ENCODE measurements around the gene LGALS14.
"Not testable (repeated sequence)": the region's sequence is repeated elsewhere in the genome, so short reads cannot be mapped to it uniquely, and the experiment has no call there.

The LGALS14 gene, protein sequence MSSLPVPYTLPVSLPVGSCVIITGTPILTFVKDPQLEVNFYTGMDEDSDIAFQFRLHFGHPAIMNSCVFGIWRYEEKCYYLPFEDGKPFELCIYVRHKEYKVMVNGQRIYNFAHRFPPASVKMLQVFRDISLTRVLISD

DNA sequence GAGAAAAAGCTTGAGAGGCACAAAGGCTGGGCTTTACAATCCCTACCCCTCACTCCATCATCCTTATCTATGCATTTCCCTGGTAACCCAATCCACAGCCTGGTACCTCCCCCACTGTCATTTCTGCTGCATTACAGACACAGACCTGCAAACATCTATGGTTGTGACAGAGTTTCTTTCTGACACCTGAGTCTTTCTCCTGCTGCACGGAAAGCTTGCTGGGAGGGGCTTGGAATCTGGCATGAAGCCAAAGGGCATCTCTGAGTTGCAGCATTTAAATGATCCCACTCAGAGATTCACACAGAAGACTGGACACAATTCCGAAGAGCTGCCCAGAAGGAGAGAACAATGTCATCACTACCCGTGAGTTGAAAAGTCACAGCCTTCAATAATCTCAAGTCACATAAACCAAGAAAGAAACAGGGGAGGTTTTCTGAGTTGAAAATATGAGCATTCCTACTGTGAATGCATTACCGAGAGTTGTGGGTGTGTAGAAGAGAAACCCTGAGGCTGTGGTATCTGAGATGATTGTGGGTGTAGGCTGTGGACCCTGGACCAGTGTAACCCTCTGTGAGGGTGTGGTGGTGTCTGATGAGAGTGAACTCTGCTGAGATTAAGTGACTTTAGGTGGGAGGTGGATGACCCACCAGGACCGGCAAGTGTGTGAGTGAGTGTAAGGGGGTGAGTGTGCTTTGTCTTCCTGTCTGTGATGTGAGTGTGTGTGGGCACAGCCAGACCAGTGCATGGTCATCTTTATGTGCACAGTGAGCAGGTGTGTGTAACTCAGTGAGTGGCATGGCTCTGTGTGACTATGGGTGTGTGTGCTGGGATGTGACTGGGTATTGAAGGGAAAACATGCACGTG, at the start of gene LGALS14:
Gene LGALS14 (plus strand): TSS at position 301 of the 864 bp plus-strand sequence. CDS start 48 bp downstream, at position 349.
- no peak for DNase-seq

DNA sequence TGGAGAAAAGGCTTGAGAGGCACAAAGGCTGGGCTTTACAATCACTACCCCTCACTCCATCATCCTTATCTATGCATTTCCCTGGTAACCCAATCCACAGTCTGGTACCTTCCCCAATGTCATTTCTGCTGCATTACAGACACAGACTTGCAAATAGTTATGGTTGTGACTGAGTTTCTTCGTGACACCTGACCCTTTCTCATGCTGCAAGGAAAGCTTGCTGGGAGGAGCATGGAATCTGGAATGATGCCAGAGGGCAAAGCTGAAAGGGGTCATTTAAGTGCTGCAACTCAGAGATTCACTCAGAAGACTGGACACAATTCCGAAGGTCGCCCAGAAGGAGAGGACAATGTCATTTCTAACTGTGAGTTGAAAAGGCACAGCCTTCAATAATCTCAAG, 48.7 kb upstream of the LGALS14 start, which contains the start of gene LGALS16:
Gene LGALS16 (plus strand): TSS at position 301 of the 400 bp plus-strand sequence. CDS start 49 bp downstream, at position 350.
- no peak for DNase-seq

GRCh38 chr19:39659791-39660190, 44.5 kb upstream of the LGALS14 start:
- DNase-seq, result no peak

DNA sequence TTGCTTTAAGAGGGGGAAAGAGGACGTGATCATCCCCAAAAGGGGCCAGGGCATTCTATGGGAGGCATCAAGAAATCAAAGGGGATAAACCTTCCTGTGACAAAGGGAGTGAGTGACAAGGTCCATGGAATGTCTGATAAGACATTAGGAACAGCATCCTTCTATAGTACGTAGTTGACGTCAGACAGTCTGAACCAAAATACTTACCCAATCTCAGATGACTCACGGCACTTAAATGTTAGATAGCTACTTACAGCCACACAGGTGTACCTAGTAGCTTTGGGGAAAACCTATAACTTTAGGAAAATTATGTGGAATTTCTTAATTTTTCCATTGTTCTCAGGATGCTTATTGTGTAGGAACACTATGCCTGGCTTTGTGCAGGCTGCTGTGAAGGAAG, 43.6 kb upstream of the LGALS14 start:
- no peak for DNase-seq

GRCh38 chr19:39661565-39661964, 42.7 kb upstream of the LGALS14 start:
- no peak for DNase-seq

- not testable (repeated sequence) for DNase-seq
Measured at GRCh38 chr19:39669860-39670259, 34.4 kb upstream of the LGALS14 start.

DNA sequence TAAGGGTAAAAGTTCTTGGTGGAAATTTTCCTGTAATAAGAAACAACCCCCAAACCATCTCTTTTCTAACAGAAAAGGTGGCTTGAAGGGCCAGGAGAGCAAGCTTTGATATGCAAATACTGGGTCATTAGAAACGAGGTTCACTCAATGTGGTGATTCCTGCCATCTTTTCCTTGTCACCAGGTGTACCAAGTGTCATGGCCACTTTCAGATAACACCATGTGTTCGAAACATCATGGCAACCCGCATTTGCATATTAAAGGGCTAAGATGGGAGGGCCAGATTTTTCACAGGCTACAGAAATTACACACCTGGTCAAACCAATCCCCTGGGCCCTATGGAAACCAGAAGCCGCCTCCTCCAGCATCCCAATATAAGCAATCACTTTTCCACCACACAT, 33.3 kb upstream of the LGALS14 start:
- DNase-seq, result no peak

GRCh38 chr19:39671739-39672363, 32.4 kb upstream of the LGALS14 start:
- DNase-seq, result peak; percentile 75

GRCh38 chr19:39672473-39672872, 31.8 kb upstream of the LGALS14 start:
- DNase-seq, result no peak

DNA sequence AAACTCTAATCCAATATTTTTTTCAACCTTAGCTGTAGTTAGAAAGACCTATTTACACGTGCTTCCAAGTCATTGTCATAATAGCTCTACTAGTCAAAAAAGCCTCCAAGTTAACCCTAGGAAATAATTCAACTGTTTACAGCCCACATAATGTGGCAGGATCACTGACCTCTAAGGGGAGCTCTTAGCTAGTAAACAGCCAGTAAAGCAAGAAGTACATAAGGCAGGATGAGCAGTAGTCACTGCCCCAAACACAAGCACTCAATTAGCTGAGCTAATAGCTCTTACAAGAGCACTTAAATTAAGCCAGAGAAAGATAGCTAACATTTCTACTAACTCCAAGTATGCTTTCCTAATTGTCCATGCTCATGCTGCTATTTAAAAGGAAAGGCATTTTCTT, 30.4 kb upstream of the LGALS14 start:
- peak; percentile 5 for DNase-seq

DNA sequence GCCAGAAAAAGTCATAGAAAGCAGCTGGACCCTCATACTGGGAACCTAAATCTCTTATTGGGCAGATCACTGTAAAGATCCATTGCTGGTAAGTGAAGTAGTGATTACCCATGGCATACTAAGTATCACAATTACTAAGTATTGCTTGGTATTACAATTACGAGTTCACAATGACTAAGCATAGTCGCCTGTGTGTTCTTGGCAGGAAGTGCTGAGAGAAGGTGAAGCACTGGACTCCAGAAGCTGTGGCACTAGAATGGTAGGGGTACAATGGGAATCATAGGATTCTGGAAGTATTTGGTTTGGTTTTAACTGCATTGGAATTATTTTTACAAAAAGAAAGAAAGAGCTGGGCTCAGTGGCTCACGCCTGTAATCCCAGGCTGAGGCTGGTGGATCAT, 28.3 kb upstream of the LGALS14 start:
- DNase-seq, result no peak

DNA sequence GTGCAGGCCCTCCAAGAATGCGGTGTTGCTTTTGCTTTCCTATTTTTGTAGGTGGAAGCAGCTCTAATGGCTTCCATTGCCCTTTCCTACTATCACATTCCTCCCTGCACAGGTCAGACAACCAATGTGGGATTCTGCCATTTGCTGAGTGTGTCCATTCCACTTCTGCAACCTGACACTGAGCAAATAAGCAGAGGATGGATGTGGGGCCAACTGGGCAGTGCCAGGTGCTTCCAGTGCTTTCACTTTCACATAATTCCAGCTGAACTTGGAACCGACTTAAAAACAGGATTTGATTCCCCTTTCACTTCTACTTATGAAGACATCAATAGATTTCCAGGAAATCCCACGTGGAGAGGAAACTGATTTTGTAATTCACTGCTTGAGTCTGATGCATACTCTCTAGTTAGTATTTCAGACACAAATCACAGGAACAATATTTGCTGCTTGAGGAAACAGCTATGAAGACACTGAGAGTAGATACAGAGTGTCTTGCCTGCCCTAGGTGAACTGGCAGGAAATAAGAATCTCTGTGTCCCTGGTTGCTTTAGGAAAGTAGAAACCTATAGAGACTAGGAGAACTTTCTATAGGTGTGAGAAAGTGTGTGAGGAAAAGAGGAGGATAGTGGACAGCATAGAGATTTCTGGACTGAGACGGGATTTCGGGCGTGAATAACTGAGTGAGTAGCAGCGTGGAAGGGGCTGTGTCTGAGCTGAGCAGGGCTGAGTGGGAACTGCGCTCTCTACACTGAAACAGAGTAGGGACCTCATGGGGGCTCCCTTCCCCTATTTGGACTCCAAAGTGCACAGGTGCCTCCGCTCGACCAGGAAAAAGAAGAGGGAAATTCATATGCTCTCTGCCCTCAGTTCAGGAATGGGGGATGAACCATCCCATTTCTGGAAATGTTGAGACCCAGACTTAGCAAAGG, 26.1 kb upstream of the LGALS14 start:
- no peak for DNase-seq

DNA sequence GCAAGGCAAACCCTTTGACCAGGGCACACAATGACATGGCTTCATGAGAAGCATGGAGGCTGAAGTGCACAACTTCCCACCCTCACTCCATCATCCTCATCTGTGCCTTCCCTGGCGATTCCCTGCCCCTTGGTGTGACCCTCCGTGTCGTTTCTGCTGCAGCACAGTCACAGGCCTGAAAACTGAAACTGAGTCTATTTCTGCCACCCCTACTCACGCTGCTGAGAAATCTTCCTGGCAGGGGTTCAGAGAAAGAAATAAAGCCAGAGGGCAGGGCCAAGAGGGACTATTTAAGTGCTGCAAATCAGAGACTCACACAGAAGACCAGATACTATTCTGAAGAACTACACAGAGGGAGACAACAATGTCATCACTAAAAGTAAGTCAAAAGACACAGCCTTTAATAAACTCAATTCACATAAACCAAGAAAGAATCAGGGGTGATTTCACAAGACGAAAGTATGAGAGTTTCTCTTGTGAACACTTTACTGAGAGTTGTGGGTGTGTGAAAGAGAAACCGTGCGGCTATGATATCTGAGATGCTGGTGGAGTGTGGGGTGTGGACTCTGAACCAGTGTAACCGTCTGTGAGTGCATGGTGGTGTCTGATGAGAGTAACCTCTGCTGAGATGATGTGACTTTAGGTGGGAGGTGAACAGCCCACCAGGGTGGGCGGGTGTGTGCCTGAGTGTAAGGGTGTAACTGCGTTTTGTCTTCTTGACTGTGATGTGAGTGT, 25.1 kb upstream of the LGALS14 start:
- peak; percentile 13 for DNase-seq

- DNase-seq, result no peak
Measured at GRCh38 chr19:39679791-39680168, 24.5 kb upstream of the LGALS14 start.

- no peak for DNase-seq
Measured at GRCh38 chr19:39680593-39680992, 23.7 kb upstream of the LGALS14 start.

GRCh38 chr19:39681416-39681815, 22.9 kb upstream of the LGALS14 start:
- no peak for DNase-seq

GRCh38 chr19:39684267-39684666, 20.0 kb upstream of the LGALS14 start:
- DNase-seq, result no peak

DNA sequence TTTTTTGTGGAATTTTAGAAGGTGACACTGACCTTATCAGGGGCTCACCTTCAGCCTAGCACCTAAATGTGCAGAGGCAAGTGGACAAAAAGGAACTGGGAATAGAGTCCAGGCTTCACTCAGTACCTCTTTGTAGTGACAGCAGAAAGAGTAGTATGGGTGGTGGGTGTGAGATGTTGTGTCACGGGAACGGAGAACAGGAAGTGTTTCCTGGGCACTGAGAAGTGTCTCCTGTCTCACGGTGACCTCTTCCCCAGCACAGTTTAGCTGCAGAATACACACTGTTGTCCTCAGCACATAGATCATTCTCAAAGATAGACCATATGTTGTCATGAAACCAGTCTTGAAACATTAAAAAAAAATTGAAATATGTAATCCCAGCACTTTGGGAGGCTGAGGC, 17.5 kb upstream of the LGALS14 start:
- DNase-seq, result no peak

DNA sequence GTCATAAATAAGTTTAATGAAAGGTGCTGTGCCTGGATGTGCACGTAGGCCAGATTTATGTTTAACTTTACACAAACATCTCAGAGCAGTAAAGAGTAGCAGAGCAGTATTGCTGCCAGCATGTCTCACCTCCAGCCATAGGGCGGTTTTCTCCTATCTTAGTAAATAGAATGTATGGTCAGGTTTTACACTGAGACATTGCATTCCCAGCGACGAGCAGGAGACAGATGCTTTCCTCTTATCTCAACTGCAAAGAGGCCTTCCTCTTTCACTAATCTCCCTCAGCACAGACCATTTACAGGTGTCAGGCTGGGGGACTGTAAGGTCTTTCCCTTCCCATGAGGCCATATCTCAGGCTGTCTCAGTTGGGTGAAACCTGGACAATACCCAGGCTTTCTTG, 15.6 kb upstream of the LGALS14 start:
- not testable (repeated sequence) for DNase-seq

- no peak for DNase-seq
Measured at GRCh38 chr19:39692166-39692565, 12.1 kb upstream of the LGALS14 start.

DNA sequence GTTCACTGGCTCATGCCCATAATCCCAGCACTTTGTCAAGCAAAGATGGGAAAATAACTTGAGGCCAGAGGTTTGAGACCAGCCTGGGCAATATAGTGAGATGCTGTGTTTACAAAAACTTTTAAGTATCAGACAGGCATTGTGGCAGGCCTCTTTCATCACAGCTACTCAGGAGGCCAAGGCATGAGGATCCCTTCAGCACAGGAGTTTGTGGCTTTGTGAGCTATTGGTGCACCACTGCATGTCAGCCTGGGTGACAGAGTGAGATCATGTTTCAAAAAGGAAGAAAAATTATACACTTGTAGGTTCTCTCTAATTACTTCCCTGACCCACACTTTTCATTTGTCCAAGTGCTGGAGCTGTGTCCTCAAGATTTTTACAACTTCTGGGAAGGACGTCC, 11.5 kb upstream of the LGALS14 start:
- DNase-seq, result no peak

- DNase-seq, result no peak
Measured at GRCh38 chr19:39695759-39696158, 8.5 kb upstream of the LGALS14 start.

All from CD4-positive, alpha-beta T cell treated with Interleukin-17A for 1 hour (primary cell).